ENCODE data around the gene ANKRD34B.
"Not testable (repeated sequence)": the region's sequence is repeated elsewhere in the genome, so short reads cannot be mapped to it uniquely, and the experiment has no call there.

Gene ANKRD34B

GRCh38 chr5:80569961-80570786 lies at the start of gene ANKRD34B:
Gene ANKRD34B, minus strand, starts transcription at chr5:80570280. Its CDS starts 10,261 bp downstream, at chr5:80560019.
- no peak for DNase-seq (ENCODE audit: low spot score)

GRCh38 chr5:80619086-80619485 lies 49.0 kb upstream of the ANKRD34B start:
- no peak for DNase-seq (ENCODE audit: low spot score)

GRCh38 chr5:80618438-80618837 lies 48.4 kb upstream of the ANKRD34B start:
- DNase-seq (ENCODE audit: low spot score) = no peak

GRCh38 chr5:80615266-80615914 lies 45.3 kb upstream of the ANKRD34B start:
- no peak for DNase-seq (ENCODE audit: low spot score)

- DNase-seq (ENCODE audit: low spot score) = no peak
These were observed 39.6 kb upstream of the ANKRD34B start for GRCh38 chr5:80609692-80610091.

GRCh38 chr5:80608731-80609130 lies 38.7 kb upstream of the ANKRD34B start:
- DNase-seq (ENCODE audit: low spot score) = no peak

GRCh38 chr5:80607832-80608231 lies 37.8 kb upstream of the ANKRD34B start:
- no peak for DNase-seq (ENCODE audit: low spot score)

- no peak for DNase-seq (ENCODE audit: low spot score)
These were observed 37.3 kb upstream of the ANKRD34B start for GRCh38 chr5:80607343-80607742.

- no peak for DNase-seq (ENCODE audit: low spot score)
These were observed 31.0 kb upstream of the ANKRD34B start for GRCh38 chr5:80600943-80601693.

GRCh38 chr5:80597500-80597899 lies 27.4 kb upstream of the ANKRD34B start:
- no peak for DNase-seq (ENCODE audit: low spot score)

GRCh38 chr5:80594810-80595209 lies 24.7 kb upstream of the ANKRD34B start:
- no peak for DNase-seq (ENCODE audit: low spot score)

- no peak for DNase-seq (ENCODE audit: low spot score)
These were observed 22.7 kb upstream of the ANKRD34B start for GRCh38 chr5:80592761-80593160.

GRCh38 chr5:80592105-80592504 lies 22.0 kb upstream of the ANKRD34B start:
- no peak for DNase-seq (ENCODE audit: low spot score)

GRCh38 chr5:80591352-80591751 lies 21.3 kb upstream of the ANKRD34B start:
- no peak for DNase-seq (ENCODE audit: low spot score)

- no peak for DNase-seq (ENCODE audit: low spot score)
These were observed 20.7 kb upstream of the ANKRD34B start for GRCh38 chr5:80590766-80591165.

GRCh38 chr5:80588858-80589540 lies 18.9 kb upstream of the ANKRD34B start:
- DNase-seq (ENCODE audit: low spot score) = no peak

- DNase-seq (ENCODE audit: low spot score) = no peak
These were observed 14.7 kb upstream of the ANKRD34B start for GRCh38 chr5:80584770-80585169.

GRCh38 chr5:80580291-80580690 lies 10.2 kb upstream of the ANKRD34B start:
- not testable (repeated sequence) for DNase-seq (ENCODE audit: low spot score)

GRCh38 chr5:80579050-80579449 lies 9.0 kb upstream of the ANKRD34B start:
- no peak for DNase-seq (ENCODE audit: low spot score)

- no peak for DNase-seq (ENCODE audit: low spot score)
These were observed 7.6 kb upstream of the ANKRD34B start for GRCh38 chr5:80577707-80578106.

GRCh38 chr5:80576383-80576782 lies 6.3 kb upstream of the ANKRD34B start:
- no peak for DNase-seq (ENCODE audit: low spot score)

- DNase-seq (ENCODE audit: low spot score) = no peak
These were observed 3.0 kb upstream of the ANKRD34B start for GRCh38 chr5:80573062-80573461.
